ENCODE results near the gene DAB1.

- TF ChIP-seq CTCF (IDR thresholded peaks at IDR 0.05) = no peak
- no peak for TF ChIP-seq POLR2A (IDR thresholded peaks at IDR 0.05)
- no peak for TF ChIP-seq EP300 (IDR thresholded peaks at IDR 0.05)
Measured at GRCh38 chr1:57065442-57065841, 358.4 kb downstream of the DAB1 start.

Measured in upper lobe of left lung (tissue), 4 donors.